RWPE2 (cell line): ENCODE data around the gene SETBP1.

Experiments used
- ATAC-seq: fragments of 200-7000 bp; cut with Tn5 transposase; 3 replicates; pipeline ENCODE4 v1.9.1; 2021; ENCODE audit warnings: low read depth
- DNase-seq: peaks from one replicate; pipeline ENCODE4 v3.0.0-alpha.2; 2020; ENCODE audit warnings: low spot score
- H3K27ac ChIP-seq: fragments of 450-650 bp; 2 replicates; pipeline ENCODE4 v1.5.1; 2017; ENCODE audit warnings: mild to moderate bottlenecking; ENCODE audit not compliant: poor library complexity, severe bottlenecking
- H3K27me3 ChIP-seq: fragments of 250-450 bp; sonication (Bioruptor Pico); 2 replicates; pipeline ENCODE4 v1.5.1; 2021; ENCODE audit warnings: mild to moderate bottlenecking, moderate library complexity; ENCODE audit not compliant: insufficient read depth, poor library complexity, severe bottlenecking
- H3K36me3 ChIP-seq: fragments of 250-450 bp; sonication (Bioruptor Pico); 2 replicates; pipeline ENCODE4 v1.5.1; 2020; ENCODE audit warnings: low read depth, mild to moderate bottlenecking, moderate library complexity
- H3K4me1 ChIP-seq: fragments of 250-450 bp; sonication (Bioruptor Pico); 2 replicates; pipeline ENCODE4 v1.5.1; 2021; ENCODE audit warnings: mild to moderate bottlenecking, moderate library complexity; ENCODE audit not compliant: insufficient read depth, poor library complexity, severe bottlenecking
- H3K4me3 ChIP-seq: fragments of 250-450 bp; sonication (Bioruptor Pico); 2 replicates; pipeline ENCODE4 v1.5.1; 2021; ENCODE audit warnings: mild to moderate bottlenecking, moderate library complexity; ENCODE audit not compliant: severe bottlenecking
- H3K9me3 ChIP-seq: fragments of 250-450 bp; sonication (Bioruptor Pico); 2 replicates; pipeline ENCODE4 v1.5.1; 2021; ENCODE audit warnings: mild to moderate bottlenecking, moderate library complexity; ENCODE audit not compliant: severe bottlenecking
- TF ChIP-seq, protein P1 (sequence below): fragments of 450-650 bp; IDR thresholded peaks from one replicate; pipeline ENCODE4 v1.5.1; 2017; ENCODE audit warnings: mild to moderate bottlenecking, moderate library complexity; ENCODE audit not compliant: poor library complexity, severe bottlenecking

Gene SETBP1

DNA sequence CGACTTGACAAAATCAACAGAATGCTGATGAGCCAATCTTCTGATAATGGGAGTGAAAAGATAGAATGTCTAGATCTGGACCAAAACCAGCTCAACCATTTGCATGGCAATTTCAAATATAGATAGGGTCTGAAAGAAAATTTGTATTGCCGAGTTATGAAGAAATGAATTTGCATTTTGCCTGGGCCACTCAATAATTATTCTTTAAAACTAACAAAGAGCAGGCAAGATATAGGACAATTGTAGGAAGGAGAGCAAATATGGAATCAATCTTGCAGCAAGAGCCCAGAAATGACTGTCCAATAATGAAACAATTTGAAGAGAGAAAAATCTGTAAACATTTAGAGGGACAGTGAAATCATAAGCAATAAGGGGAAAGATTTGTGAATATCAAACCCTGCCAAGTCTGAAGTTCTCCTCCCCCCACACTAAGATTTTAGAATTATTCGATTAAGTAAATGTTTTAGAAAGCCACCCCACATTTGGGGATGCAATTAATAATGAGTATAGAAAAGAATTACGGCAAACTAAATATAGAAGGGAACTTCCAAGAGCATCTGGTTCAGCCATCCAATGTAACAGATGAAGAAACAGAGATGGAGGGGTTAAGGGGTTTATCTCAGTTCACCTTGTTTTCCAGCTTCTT, 377.4 kb downstream of the SETBP1 start:
- H3K36me3 ChIP-seq, result no peaks in the 10 kb centered on the region
- DNase-seq (no peak), ATAC-seq (no peak)
- no peaks in the 10 kb centered on the region for H3K27me3 ChIP-seq
- H3K9me3 ChIP-seq, result no peaks in the 10 kb centered on the region
- H3K4me1 ChIP-seq, result peaks cover 11% of the 10 kb centered on the region
- no peak overlapping the region for H3K27ac ChIP-seq
- H3K4me3 ChIP-seq, result no peak overlapping the region
- TF ChIP-seq, protein P1, sequence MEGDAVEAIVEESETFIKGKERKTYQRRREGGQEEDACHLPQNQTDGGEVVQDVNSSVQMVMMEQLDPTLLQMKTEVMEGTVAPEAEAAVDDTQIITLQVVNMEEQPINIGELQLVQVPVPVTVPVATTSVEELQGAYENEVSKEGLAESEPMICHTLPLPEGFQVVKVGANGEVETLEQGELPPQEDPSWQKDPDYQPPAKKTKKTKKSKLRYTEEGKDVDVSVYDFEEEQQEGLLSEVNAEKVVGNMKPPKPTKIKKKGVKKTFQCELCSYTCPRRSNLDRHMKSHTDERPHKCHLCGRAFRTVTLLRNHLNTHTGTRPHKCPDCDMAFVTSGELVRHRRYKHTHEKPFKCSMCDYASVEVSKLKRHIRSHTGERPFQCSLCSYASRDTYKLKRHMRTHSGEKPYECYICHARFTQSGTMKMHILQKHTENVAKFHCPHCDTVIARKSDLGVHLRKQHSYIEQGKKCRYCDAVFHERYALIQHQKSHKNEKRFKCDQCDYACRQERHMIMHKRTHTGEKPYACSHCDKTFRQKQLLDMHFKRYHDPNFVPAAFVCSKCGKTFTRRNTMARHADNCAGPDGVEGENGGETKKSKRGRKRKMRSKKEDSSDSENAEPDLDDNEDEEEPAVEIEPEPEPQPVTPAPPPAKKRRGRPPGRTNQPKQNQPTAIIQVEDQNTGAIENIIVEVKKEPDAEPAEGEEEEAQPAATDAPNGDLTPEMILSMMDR, result no peak

GRCh38 chr18:45059695-45060094, 379.0 kb downstream of the SETBP1 start:
- H3K4me1 ChIP-seq, result peaks cover 11% of the 10 kb centered on the region
- H3K27me3 ChIP-seq, result no peaks in the 10 kb centered on the region
- TF ChIP-seq, protein P1, result no peak
- H3K27ac ChIP-seq, result peak overlapping the region; percentile 44
- DNase-seq (no peak), ATAC-seq (peak; percentile 100)
- H3K4me3 ChIP-seq, result no peak overlapping the region
- no peaks in the 10 kb centered on the region for H3K9me3 ChIP-seq
- no peaks in the 10 kb centered on the region for H3K36me3 ChIP-seq

- Histone ChIP-seq H3K4me3 (no peak overlapping the region), H3K4me1 (peaks cover 11% of the 10 kb centered on the region), H3K9me3 (no peaks in the 10 kb centered on the region), H3K36me3 (no peaks in the 10 kb centered on the region), H3K27me3 (no peaks in the 10 kb centered on the region), H3K27ac (peak overlapping the region; percentile 44)
- TF ChIP-seq, protein P1, result no peak
- DNase-seq (no peak), ATAC-seq (peak; percentile 22; the same call in 2 of the 3 replicates)
Observed at GRCh38 chr18:45060102-45060501, 379.4 kb downstream of the SETBP1 start.

- Histone ChIP-seq H3K9me3 (no peaks in the 10 kb centered on the region), H3K4me1 (peaks cover 11% of the 10 kb centered on the region), H3K27ac (no peak overlapping the region), H3K4me3 (no peak overlapping the region), H3K27me3 (no peaks in the 10 kb centered on the region), H3K36me3 (no peaks in the 10 kb centered on the region)
- DNase-seq (no peak), ATAC-seq (no peak)
- TF ChIP-seq, protein P1, result no peak
Observed at GRCh38 chr18:45061359-45061758, 380.7 kb downstream of the SETBP1 start.
